GM12801 (cell line): ENCODE results near the gene PTTG1.

Experiments used
- TF ChIP-seq, protein P1 (sequence below): IDR thresholded peaks from one replicate; pipeline ENCODE4 v1.5.1; 2011; ENCODE audit warnings: control low read depth; ENCODE audit not compliant: insufficient read length; ENCODE audit errors: extremely low read depth

Gene PTTG1

DNA sequence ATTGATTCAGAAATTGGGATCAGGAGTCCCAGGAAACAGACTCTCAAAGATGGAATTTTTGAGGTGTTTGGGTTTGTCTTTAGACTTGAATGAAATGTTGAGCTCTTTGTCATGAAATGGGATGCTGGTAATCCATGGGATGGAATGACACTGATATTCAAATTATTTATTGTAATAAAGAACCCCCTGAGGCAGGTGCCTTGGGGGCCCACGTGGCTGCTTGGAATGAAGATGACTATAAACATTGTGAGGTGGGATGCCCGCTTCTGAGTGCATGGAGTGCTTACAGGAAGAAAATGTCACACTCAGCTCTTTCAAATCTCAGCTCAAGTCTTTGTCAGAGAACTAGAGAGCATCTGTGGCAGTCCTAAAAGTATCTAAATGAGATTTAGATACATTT lies 41.6 kb upstream of the PTTG1 start:
- TF ChIP-seq, protein P1, sequence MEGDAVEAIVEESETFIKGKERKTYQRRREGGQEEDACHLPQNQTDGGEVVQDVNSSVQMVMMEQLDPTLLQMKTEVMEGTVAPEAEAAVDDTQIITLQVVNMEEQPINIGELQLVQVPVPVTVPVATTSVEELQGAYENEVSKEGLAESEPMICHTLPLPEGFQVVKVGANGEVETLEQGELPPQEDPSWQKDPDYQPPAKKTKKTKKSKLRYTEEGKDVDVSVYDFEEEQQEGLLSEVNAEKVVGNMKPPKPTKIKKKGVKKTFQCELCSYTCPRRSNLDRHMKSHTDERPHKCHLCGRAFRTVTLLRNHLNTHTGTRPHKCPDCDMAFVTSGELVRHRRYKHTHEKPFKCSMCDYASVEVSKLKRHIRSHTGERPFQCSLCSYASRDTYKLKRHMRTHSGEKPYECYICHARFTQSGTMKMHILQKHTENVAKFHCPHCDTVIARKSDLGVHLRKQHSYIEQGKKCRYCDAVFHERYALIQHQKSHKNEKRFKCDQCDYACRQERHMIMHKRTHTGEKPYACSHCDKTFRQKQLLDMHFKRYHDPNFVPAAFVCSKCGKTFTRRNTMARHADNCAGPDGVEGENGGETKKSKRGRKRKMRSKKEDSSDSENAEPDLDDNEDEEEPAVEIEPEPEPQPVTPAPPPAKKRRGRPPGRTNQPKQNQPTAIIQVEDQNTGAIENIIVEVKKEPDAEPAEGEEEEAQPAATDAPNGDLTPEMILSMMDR, result no peak

DNA sequence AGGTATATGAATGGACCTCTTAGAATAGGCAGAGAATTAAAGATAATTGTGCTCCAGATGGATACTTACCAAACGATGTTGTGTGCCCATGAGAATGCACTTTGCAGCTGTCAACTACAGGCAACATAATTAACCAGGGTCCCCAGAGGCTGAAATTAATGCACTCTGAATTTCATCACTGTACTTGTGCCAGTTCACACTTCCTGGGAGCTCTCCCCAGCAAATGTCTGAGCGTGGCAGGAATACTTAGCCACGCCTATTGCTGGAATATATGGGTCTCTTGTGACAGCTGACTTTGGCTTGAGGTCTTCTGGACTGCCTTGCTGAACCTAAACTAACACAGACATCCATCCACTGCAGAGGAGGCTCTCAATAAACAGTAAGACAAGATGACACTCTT lies 39.3 kb upstream of the PTTG1 start:
- TF ChIP-seq, protein P1, result no peak

GRCh38 chr5:160384681-160385080 lies 37.0 kb upstream of the PTTG1 start:
- TF ChIP-seq, protein P1, result no peak

DNA sequence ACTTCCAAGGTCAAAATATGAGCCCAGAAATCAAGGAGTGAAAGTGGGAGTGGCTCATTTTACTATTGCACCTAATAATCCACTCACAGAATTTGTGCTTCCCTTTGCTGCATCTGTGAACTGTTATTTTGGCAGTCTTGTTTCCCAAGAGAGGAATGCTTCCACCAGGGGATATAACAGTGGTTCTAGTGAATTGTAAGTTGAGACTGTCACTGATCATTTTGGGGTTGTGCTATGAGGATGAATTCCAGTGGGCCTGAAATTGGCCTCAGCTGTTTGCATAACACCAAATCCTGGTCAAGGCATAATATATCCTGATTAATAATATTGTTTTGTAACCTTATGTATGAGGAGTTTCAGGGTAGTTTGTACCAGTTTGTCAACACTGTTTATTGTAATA lies 36.2 kb upstream of the PTTG1 start:
- TF ChIP-seq, protein P1, result no peak

DNA sequence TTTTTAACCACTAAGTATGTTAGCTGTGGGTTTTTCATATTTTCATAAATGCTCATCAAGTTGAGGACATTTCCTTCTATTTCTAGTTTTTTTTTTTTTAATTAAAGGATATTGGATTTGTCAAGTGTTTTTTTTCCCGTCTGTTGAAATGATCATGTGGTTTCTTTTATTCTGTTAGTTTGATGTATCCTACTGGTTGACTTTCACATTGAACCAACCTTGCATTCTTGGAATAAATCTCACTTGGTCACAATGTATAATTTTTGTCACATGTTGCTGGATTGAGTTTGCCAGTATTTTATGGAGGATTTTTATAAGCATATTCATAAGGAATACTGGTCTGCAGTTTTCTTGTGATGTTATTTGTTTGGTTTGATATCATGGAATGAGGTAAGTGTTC lies 34.2 kb upstream of the PTTG1 start:
- TF ChIP-seq, protein P1, result no peak

DNA sequence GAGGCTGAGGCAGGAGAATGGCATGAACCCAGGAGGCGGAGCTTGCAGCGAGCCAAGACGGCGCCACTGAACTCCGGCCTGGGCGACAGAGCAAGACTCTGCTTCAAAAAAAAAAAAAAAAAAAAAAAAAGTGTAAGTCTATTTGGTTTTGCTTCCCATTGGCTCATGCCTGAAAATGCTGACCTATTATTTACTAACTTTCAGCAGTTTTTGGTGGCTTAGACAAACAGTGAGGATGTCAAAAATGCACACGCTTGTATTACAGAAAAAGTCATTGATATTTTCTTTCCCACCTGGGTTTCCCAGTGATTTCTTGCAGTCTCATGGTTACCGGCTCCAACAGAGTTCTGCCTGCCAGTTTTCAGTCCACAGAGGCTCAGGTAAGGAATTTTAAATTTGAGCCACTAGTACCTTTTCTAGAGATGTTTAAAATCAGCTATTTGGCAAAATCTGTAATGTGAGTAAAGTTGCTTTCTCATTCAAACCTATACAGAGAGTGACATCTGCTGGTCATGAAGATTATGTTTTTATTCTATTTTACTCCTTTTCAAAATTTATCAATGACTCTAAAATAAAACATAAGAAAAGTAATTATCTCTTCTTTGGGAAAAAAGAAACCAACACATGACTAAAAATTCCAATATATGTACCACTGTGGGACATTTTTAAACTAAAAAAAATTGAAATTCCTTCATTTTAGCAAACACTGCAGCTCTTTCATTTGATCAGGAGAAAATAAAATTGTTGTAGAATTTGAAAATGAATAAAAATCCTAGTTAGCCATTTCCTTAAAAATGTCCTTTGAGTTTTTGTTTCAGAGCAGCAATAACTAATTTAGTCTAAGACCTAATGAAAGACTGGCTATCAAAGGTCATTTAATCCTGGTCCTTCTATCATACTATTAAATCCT lies 30.6 kb upstream of the PTTG1 start:
- TF ChIP-seq, protein P1, result no peak

DNA sequence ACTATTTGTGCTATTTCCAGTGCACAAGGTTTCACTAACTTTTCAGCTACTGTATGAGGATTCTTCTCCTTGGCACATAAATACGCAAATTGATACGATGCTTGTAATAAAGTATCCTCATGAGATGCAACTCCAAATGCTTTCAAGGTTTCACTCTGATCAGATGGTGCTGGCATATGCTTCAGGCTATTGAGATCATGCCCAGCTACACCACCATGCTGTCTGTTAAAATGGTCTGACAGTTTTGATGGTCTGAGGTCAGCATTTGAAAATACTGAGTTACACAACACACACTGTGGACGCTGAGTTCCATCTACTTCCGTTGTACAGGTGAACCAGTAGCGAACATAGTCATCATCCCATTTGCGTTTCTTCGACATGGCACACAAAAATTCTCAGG lies 26.5 kb upstream of the PTTG1 start:
- TF ChIP-seq, protein P1, result no peak
